Hematopoietic multipotent progenitor cell (in vitro differentiated cells): ENCODE results near the gene EXT2. TPM values are rescaled to one million over a fixed set of nuclear protein-coding genes. Genes with fewer than 3 reads are reported as not detected.

ENCODE experiments used
- DNase-seq, 3 donors: peaks; one replicate each; pipeline ENCODE4 v3.0.0-alpha.2; 2011 to 2015; ENCODE audit warnings: low read depth in 2 of 3, low spot score in 2 of 3
- total RNA-seq: library from RNA; depleted of rRNA; stranded (reverse); fragments of >200 nt; gene quantifications from one replicate; pipeline ENCODE4 v1.2.3, GENCODE V29; 2012

The EXT2 gene
- total RNA-seq, 1 donor: 65.2 TPM

GRCh38 chr11:44083906-44084305 lies 11.6 kb upstream of the EXT2 start:
- DNase-seq: no peak

DNA sequence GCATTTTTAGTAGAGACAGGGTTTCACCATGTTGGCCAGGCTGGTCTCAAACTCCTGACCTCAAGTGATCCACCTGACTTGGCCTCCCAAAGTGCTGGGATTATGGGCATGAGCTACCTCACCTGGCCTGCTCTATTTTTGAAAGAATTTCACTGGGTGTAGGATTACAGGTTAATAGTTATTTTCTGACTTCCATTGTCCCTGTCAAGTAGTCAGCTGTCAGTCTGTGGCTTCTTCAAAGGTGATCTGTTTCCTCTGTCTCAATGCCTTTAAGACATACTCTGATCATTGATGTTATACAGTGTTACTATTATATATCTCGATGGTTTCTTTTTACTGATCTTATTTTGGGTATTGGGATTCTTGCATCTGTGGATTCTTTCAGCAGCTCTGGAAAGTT lies 10.1 kb upstream of the EXT2 start:
- DNase-seq: no peak

GRCh38 chr11:44088377-44088776 lies 7.1 kb upstream of the EXT2 start:
- no peak for DNase-seq

GRCh38 chr11:44088871-44089270 lies 6.6 kb upstream of the EXT2 start:
- no peak for DNase-seq

- no peak for DNase-seq
These were observed 4.9 kb upstream of the EXT2 start for GRCh38 chr11:44090539-44090938.

DNA sequence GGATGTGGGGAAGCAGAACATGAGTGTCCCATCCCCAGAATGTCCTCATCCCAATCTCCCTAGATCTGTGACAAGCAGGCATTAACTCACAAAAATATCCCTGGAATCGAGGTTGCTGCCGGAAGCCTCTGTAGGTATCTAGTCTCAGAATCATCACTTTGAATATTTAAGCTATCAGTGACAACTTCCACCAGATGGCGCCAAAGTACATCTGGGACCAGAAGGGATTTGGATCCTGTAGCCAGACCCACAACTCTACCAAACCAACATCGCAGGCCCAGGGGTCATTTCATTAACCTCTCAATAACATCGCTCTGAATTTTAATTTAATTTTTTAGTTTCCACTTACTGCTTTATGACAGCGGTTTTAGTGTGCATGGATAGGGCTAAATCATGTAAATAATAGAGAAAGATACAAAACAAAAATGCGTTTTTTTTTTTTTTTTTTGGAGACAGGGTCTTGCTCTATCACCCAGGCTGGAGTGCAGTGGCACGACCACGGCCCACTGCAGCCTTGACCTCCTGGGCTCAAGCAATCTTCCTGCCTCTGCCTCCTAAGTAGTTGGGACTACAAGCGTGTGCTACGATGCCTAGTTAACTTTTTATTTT lies 1.1 kb upstream of the EXT2 start:
- peak; percentile 62 to 84 (median 79) for DNase-seq

GRCh38 chr11:44096360-44097185 lies 1.1 kb downstream of the EXT2 start:
- no peak for DNase-seq

GRCh38 chr11:44097821-44098220 lies 2.3 kb downstream of the EXT2 start:
- DNase-seq: no peak

DNA sequence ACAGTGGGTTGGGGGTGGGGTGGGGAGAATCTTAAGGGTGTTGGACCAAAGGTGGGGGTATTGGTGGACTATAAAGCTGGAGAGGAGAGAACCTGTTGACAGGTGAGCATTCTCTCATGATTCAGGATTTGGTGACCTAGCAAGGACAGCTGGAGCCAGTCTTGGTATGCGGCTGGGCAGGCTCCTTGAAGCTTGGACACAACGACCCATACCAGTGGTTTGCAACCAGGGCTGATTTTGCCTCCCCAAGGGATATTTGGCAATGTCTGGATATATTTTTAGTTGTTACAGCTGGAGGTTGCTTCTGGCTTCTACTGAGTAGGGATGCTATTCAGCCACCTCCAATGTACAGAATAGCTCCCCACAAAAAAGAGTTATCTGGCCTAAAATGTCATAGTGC lies 5.6 kb downstream of the EXT2 start:
- DNase-seq: no peak

- peak in 2 of 3 donors; percentile 31 to 58 for DNase-seq
These were observed 9.2 kb downstream of the EXT2 start for GRCh38 chr11:44104481-44105294.

DNA sequence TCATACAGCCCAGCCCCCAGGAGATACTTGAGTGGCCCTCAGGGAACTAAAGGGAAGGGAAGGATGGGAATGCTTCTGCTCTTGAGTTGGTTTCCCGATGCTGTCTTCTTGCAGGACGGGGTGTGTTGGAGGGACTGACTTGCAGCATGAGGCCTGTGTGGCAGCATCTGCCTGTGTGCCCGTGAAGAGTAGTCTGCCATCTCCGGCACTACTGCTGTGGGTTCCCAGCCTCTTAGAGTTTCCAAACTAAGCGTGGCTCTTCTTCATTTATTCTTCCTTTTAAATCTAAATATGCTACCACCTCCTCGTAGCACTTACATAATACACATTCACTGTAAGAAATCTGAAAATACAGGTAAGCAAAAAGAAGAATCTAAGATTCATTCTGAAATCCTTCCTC lies 12.8 kb downstream of the EXT2 start:
- no peak for DNase-seq

DNA sequence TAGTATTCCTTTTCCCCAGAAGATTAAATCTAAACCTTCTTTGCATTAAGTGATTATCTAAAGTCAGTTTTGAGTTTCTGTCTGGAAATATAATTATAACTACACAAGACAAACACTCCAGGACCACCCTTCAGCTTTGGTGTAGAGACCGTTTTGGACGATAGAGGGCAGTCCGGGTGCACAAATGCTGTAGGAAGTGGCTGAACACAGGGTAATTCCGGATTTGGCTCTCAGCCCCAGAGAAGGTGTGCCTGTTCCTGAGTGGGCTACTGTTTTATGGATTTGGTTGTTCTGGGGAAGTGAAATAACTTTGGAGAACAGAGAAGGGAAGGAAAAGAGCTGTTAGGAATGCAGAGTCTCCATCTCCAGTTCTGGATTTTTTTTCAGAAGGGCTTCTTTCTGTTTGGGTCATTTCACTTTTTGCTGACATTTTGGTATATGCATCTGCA lies 14.8 kb downstream of the EXT2 start:
- DNase-seq: peak in 2 of 3 donors; percentile 59 to 73

- no peak for DNase-seq
These were observed 16.8 kb downstream of the EXT2 start for GRCh38 chr11:44112091-44112821.

- DNase-seq: no peak
These were observed 17.5 kb downstream of the EXT2 start for GRCh38 chr11:44113018-44113417.

DNA sequence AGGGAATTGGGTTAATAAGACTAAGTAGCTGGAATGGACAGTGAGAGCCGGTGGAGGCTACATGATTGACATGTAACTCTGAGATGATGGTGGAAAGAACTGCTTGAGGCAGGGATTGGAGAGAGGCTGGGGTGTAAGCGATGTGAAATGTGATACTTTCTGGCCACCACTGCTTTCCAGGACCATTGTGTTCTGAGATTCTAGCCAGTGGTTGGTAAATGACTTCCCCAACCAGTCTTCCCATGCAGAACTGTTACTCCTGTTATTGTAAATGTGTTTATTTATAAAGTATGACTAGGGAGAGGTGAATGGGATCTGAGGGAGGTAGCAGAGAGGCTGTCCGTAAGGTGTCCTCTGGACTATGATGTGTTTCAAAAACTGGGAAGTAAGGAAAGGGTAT lies 18.1 kb downstream of the EXT2 start:
- DNase-seq: no peak

DNA sequence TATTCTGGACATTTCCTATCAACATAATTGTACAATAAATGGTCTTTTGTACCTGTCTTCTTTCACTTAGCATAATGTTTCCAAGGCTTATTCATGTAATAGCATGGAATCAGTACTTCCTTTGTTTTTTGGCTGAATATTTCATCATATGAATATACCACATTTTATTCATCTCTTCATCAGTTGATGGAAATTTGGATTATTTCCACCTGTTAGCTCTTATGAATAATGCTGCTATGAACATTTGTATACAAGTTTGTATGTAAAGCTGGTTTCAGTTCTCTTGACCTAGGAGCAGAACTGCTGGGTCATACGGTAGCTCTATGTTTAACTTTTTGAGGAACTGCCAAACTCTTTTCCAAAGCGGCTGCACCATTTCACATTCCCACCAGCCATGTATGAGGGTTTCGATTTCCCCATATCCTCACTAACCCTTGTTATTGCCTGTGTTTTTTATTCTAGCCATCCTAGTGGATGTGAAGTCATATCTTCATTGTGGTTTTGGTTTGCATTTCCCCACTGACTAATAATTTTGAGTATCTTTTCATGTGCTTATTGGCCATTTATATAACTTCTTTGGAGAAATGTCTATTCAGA lies 20.9 kb downstream of the EXT2 start:
- DNase-seq: no peak

DNA sequence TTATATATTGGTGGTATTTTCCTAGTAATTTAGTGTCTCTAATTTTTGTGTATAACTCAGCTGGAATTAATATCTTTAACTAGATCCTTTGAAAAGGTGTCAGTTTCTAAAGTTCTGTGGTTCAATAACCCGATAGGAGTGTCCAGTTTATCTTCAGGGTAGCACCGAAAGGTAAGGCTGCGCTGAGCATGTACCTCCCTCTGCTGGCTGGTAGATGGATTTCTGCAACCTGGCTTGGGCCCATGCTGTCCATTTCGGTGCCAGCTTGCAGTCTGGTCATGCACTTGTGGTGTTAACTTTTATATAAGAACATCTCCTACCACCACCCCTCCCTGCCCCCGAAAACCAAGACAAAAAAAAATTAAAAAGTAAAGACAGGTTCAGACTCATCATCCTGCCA lies 24.7 kb downstream of the EXT2 start:
- peak in 1 of 3 donors; percentile 7 for DNase-seq

DNA sequence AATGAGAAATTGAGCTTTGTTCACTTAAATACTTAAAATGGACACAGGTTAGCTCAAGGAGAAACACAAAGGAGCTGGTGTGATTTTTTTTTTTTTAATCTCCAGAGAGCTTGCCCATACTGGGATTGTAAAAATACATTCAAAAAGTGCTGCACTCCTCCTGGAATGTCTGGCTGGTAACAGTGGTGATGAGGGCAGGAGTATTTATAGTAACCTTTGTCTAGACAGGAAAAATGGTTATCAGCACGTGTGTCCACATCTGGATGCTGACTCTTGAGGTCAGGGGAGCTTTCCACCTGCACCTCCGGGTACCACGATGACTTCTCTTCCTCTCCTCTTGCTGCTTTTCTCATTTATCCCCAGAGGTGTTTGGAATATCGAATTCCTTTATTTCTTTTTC lies 30.1 kb downstream of the EXT2 start:
- DNase-seq: no peak

DNA sequence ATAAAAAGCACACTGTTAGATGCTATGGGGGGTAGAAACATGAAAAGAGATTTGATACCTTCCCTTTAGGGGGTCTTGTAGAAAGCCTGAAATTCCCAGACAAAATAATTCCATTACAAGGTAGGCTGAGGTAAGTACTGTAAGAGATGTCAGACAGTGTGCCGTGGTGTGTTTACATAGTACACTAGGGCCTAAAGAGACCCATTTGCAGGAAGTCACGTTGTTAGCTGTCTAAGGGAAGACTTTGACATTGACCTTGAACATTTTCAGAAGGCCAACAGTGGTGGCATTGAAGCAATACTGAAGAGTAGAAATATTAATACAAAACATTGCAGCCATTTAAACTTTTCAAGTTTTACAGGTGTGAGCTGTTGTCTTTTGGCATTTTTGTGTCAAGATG lies 30.8 kb downstream of the EXT2 start:
- DNase-seq: no peak

DNA sequence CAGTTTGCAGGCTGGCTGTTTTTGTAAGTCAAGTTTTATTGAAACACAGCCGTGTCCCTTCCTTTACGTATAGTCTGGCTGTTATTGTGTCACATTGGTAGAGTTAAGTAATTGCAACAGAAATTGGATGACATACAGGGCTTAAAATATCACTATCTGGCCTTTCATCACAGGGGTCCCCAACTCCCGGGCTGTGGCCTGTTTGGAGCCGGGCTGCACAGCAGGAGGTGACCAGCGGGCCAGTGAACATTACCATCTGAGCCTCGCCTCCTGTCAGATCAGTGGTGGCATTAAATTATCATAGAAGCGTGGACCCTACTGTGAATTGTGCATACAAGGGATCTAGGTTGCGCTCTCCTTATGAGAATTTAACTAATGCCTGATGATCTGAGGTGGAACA lies 31.7 kb downstream of the EXT2 start:
- DNase-seq: no peak
